ENCODE data around the gene AOX1.

DNA sequence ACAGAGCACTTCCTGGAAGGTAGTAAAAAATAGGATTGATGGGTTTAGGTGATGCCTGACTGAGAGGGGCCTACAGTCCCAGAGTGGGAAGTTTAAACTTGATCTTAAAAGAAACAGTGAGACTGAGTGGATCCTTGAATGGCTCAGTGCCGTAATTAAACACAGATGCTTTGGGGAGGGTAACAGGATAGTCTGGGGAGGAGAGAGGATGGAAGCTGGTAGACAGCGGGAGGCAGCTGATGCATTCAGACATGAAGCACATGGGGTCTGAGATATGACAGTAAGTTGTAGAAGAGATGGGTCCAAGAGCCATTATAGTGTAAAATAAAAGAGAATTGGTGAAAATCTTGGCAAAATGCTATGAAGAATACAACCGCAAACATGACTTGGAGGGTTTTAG, 54.4 kb downstream of the AOX1 start:
- TF ChIP-seq, protein P1, sequence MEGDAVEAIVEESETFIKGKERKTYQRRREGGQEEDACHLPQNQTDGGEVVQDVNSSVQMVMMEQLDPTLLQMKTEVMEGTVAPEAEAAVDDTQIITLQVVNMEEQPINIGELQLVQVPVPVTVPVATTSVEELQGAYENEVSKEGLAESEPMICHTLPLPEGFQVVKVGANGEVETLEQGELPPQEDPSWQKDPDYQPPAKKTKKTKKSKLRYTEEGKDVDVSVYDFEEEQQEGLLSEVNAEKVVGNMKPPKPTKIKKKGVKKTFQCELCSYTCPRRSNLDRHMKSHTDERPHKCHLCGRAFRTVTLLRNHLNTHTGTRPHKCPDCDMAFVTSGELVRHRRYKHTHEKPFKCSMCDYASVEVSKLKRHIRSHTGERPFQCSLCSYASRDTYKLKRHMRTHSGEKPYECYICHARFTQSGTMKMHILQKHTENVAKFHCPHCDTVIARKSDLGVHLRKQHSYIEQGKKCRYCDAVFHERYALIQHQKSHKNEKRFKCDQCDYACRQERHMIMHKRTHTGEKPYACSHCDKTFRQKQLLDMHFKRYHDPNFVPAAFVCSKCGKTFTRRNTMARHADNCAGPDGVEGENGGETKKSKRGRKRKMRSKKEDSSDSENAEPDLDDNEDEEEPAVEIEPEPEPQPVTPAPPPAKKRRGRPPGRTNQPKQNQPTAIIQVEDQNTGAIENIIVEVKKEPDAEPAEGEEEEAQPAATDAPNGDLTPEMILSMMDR (conservative IDR thresholded peaks at IDR 0.05), result no peak
- TF ChIP-seq ZFX (IDR thresholded peaks at IDR 0.05), result no peak
